GM13976 (cell line): ENCODE measurements around the gene SAAL1.

Experiments
- DNase-seq: peaks from one replicate; pipeline ENCODE4 v3.0.0; 2012; ENCODE audit warnings: low spot score
- CTCF ChIP-seq: IDR thresholded peaks from 2 replicates; pipeline ENCODE4 v1.5.1; 2012; ENCODE audit warnings: borderline replicate concordance, mild to moderate bottlenecking; ENCODE audit not compliant: insufficient read depth; ENCODE audit errors: extremely low read depth, missing control alignments, control extremely low read depth
- in situ Hi-C: fragments of 300-500 bp; cut with MboI; formaldehyde crosslinking; loops from one replicate; pipeline ENCODE4 v1.12.0; 2022; ENCODE audit warnings: low sequenced_read_pairs, mixed read lengths, inconsistent platforms; ENCODE audit not compliant: unreplicated experiment

Gene SAAL1

DNA sequence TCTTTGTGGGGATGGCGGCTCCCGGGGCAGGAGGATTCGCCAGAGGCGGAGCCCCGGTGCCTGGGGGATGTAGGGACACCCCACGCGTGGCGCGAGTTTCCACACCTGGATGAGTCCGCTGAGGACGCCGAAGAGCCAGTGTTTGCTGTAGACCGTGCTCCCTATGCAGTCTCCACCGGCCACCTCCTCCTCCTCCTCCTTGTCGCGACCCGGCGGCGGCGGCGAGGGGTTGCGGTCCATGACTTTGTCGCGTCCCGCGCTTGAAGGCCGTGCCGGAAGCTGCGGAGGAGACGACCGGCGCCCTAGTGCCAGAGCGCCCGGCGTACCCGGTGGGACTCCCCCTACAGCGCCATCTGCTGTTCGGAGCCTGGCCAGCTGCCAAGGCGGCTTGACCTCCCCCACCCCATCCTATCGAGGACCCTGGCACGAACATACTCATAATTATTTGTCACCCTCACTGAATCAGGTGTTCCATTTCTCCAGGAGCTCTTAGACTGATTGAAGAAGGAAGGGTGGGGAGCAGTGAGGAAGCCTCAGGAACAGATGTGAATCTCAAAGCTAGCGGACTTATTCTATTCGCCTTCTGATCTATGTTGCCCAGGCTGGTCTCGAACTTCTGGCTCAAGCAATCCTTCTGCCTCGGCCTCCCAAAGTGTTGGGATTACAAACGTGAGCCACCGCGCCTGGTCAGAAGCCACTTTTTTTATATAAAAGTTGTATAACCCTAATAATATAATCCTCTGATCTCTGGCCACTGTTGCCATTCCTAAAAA is at the start of gene SAAL1:
TSS of gene SAAL1 (minus strand) at position 281 of the 773 bp plus-strand sequence. CDS start at position 240, 41 bp downstream.
- DNase-seq, result peak; percentile 94
- in situ Hi-C loops, result no loop called here
- peak; percentile 94 for TF ChIP-seq CTCF

GRCh38 chr11:18151581-18151980 is 45.7 kb upstream of the SAAL1 start:
- no peak for DNase-seq
- in situ Hi-C loops, result no loop called here
- TF ChIP-seq CTCF, result no peak

- TF ChIP-seq CTCF, result no peak
- in situ Hi-C loops, result no loop called here
- no peak for DNase-seq
Measured at GRCh38 chr11:18145837-18146236, 40.0 kb upstream of the SAAL1 start.

- no peak for TF ChIP-seq CTCF
- no peak for DNase-seq
- in situ Hi-C loops, result no loop called here
Measured at GRCh38 chr11:18145025-18145424, 39.1 kb upstream of the SAAL1 start.

DNA sequence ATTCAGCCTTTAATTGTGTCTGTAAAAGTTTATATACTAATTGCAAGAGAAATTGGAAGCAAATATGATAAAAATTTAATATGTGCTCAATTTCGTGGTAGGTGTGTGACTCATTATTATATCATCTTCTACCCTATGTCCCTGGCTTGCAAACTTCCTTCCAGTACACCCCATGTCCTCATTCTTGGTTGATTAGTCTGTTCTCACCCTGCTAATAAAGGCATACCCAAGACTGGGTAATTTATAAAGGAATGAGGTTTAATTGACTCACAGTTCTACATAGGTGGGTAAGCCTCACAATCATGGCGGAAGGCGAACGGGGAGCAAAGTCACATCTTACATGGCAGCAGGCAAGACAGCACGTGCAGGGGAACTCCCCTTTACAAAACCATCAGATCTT is 38.4 kb upstream of the SAAL1 start:
- in situ Hi-C loops, result no loop called here
- DNase-seq, result no peak
- no peak for TF ChIP-seq CTCF

GRCh38 chr11:18140145-18140544 is 34.3 kb upstream of the SAAL1 start:
- no peak for TF ChIP-seq CTCF

More at GRCh38 chr11:18140145-18140544, 34.3 kb upstream of the SAAL1 start:
- in situ Hi-C loops, result no loop called here
- no peak for DNase-seq
